ENCODE results near the gene C2CD3. TPM values are rescaled to one million over a fixed set of nuclear protein-coding genes. Genes with fewer than 3 reads are reported as not detected.

The C2CD3 gene
- total RNA-seq, 2 experiments from 2014 or later, result 30.8 to 32.2 TPM

- Mint-ChIP-seq H3K27me3 (no peaks in the 10 kb centered on the region), H3K36me3 (ENCODE audit: low read depth) (peaks cover 53% of the 10 kb centered on the region), H3K4me1 (peaks cover 53% of the 10 kb centered on the region), H3K4me3 (peak within 1 kb of the TSS; percentile 96), H3K9me3 (no peaks in the 10 kb centered on the region), H3K27ac (peak within 1 kb of the TSS; percentile 98)
- ChIA-PET POLR2A (interaction anchor here (0.7 to 12.3 kb wide), 16 partner anchors 13 to 510 kb away, joined by 3 to 264 read pairs (median 6); partner anchors contain the start of genes C2CD3, LIPT2, PPME1 and UCP3), CTCF (interaction anchor here (0.9 to 2.7 kb wide), 5 partner anchors 9 to 26 kb away, joined by 3 to 10 read pairs (median 4); no protein-coding TSS in a partner anchor)
- peak; percentile 90 for DNase-seq
Measured at GRCh38 chr11:73982595-73982989, 188.2 kb downstream of the C2CD3 start, which contains the start of gene UCP2. TSS of gene UCP2 (minus strand) at chr11:73982843. CDS start at chr11:73978378, 4,465 bp downstream.

GRCh38 chr11:73981051-73981805 is 189.6 kb downstream of the C2CD3 start:
- DNase-seq, result no peak
- H3K27ac Mint-ChIP-seq, result peak overlapping the region; percentile 98
- peaks cover 67% of the 10 kb centered on the region for H3K36me3 Mint-ChIP-seq (ENCODE audit: low read depth)
- ChIA-PET POLR2A (interaction anchor here (0.9 to 12.3 kb wide), 14 partner anchors 12 to 203 kb away, joined by 4 to 264 read pairs (median 16); partner anchors contain the start of genes C2CD3, PPME1 and UCP3), CTCF (interaction anchor here (0.6 to 2.9 kb wide), 7 partner anchors 7 to 190 kb away, joined by 3 to 20 read pairs (median 7); partner anchors contain the start of genes C2CD3 and PPME1)
- H3K4me3 Mint-ChIP-seq, result peak overlapping the region; percentile 96
- H3K9me3 Mint-ChIP-seq, result no peaks in the 10 kb centered on the region
- H3K27me3 Mint-ChIP-seq, result no peaks in the 10 kb centered on the region
- H3K4me1 Mint-ChIP-seq, result peaks cover 66% of the 10 kb centered on the region

DNA sequence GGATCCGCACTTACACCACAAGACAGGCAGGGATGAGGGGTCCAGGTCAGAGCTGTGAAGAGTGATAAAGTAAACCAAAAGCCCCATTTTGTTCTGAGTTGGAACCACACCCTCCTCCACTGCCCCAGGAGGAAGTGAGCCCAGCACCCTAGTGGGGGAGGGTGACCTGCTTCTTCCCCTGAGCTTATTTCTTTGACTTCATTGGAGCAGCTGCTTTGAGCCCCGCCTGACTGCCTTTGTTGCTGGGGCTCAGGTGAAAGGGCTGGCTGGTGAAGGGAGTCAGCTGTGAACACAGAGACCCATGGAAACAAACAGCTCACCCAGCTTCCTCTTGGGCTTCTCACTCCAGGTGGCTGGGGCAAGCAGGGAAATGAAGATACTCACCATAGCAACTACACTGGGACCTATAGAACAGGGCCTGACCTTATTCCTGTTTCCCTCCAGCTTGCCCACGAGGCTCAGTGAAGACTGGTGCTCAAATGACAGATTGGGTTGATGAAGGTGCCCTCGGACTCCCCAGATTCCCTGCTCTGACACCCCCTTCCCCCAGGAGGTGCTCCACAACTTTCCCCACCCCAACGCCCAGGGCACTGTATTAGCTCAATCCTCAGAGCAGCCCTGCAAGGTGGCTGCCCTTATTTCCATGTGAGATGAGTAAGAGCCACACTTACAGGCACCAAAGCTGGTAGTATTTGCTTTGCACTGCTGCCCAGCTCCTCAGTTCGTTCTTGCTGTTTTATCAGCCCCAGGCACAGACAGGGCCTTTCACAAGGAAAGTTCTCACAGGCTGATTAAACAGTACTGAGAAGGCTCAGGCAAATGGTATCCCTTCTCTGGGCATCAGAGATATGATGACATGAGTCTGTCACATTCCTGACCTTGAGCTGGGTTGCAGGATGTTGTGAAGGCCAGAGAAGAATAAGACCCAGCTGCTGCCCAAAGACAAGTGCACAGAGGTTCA is 190.5 kb downstream of the C2CD3 start:
- peaks cover 70% of the 10 kb centered on the region for H3K4me1 Mint-ChIP-seq

GRCh38 chr11:73978576-73979086 is 192.2 kb downstream of the C2CD3 start:
- H3K27me3 Mint-ChIP-seq, result no peaks in the 10 kb centered on the region

More for the DNA sequence above, 190.5 kb downstream of the C2CD3 start:
- Mint-ChIP-seq H3K4me3 (peak overlapping the region; percentile 96), H3K9me3 (no peaks in the 10 kb centered on the region), H3K27me3 (no peaks in the 10 kb centered on the region), H3K36me3 (ENCODE audit: low read depth) (peaks cover 76% of the 10 kb centered on the region), H3K27ac (peak overlapping the region; percentile 98)
- ChIA-PET CTCF (interaction anchor here (0.6 to 2.9 kb wide), 17 partner anchors 10 to 275 kb away, joined by 3 to 20 read pairs (median 4); partner anchors contain the start of genes C2CD3 and PPME1), POLR2A (interaction anchor here (0.8 to 12.3 kb wide), 16 partner anchors 11 to 219 kb away, joined by 3 to 264 read pairs (median 5); partner anchors contain the start of genes C2CD3, PPME1 and RAB6A)
- DNase-seq, result peak; percentile 90

GRCh38 chr11:73977856-73978519 is 192.8 kb downstream of the C2CD3 start:
- ChIA-PET POLR2A (interaction anchor here (7.1 to 12.3 kb wide), 4 partner anchors 9 to 35 kb away, joined by 84 to 264 read pairs (median 151); no protein-coding TSS in a partner anchor), CTCF (no interaction called here)
- Mint-ChIP-seq H3K4me1 (peaks cover 76% of the 10 kb centered on the region), H3K27me3 (no peaks in the 10 kb centered on the region), H3K27ac (peak overlapping the region; percentile 98), H3K36me3 (ENCODE audit: low read depth) (peaks cover 97% of the 10 kb centered on the region), H3K4me3 (peak overlapping the region; percentile 19), H3K9me3 (no peaks in the 10 kb centered on the region)
- DNase-seq, result no peak

More at GRCh38 chr11:73978576-73979086, 192.2 kb downstream of the C2CD3 start:
- ChIA-PET CTCF (interaction anchor here (0.9 kb wide), 1 partner anchor 277 kb away, joined by 3 read pairs; no protein-coding TSS in a partner anchor), POLR2A (interaction anchor here (2.2 to 12.3 kb wide), 5 partner anchors 9 to 49 kb away, joined by 5 to 264 read pairs (median 117); no protein-coding TSS in a partner anchor)
- no peaks in the 10 kb centered on the region for H3K9me3 Mint-ChIP-seq
- peaks cover 92% of the 10 kb centered on the region for H3K36me3 Mint-ChIP-seq (ENCODE audit: low read depth)
- peaks cover 74% of the 10 kb centered on the region for H3K4me1 Mint-ChIP-seq
- peak overlapping the region; percentile 98 for H3K27ac Mint-ChIP-seq
- H3K4me3 Mint-ChIP-seq, result peak overlapping the region; percentile 96
- no peak for DNase-seq

DNA sequence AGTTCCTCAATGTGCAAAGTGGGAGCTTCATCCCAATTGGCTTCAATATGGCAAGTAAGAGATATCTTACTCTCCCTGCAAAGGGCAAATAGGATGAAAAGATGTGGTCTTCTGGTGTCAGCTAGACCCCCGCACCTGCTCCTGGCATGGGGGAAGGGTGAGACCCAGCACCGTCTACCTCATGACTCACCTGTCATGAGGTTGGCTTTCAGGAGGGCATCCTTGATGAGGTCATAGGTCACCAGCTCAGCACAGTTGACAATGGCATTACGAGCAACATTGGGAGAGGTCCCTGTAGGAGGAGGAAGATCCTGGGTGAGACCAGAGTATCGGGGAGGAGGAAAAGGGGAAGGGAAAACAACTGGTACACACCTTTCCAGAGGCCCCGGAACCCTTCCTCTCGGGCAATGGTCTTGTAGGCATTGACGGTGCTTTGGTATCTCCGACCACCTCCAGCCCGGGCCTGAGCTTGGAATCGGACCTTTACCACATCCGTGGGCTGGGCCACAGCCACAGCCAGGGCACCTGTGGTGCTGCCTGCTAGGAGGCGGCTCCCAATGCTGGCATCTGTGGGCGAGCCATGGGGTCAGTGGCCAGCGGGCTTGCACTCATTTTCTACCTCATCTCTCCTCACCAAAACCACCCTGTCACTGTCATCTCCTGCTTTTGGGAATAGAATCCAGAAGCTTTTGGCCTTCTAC is 194.2 kb downstream of the C2CD3 start:
- no peak for DNase-seq
- Mint-ChIP-seq H3K27me3 (no peaks in the 10 kb centered on the region), H3K27ac (peak overlapping the region; percentile 97), H3K4me1 (peaks cover 88% of the 10 kb centered on the region), H3K4me3 (no peak overlapping the region), H3K36me3 (ENCODE audit: low read depth) (peaks cover 93% of the 10 kb centered on the region), H3K9me3 (no peaks in the 10 kb centered on the region)
- ChIA-PET POLR2A (interaction anchor here (7.1 to 12.3 kb wide), 2 partner anchors 7 to 37 kb away, joined by 84 to 264 read pairs; no protein-coding TSS in a partner anchor), CTCF (no interaction called here)

GRCh38 chr11:73975479-73975757 is 195.4 kb downstream of the C2CD3 start:
- peaks cover 81% of the 10 kb centered on the region for H3K36me3 Mint-ChIP-seq (ENCODE audit: low read depth)
- no peaks in the 10 kb centered on the region for H3K27me3 Mint-ChIP-seq
- ChIA-PET CTCF (interaction anchor here (4.4 kb wide), 1 partner anchor 30 kb away, joined by 12 read pairs; no protein-coding TSS in a partner anchor), POLR2A (interaction anchor here (1.4 to 12.4 kb wide), 4 partner anchors 6 to 39 kb away, joined by 4 to 264 read pairs (median 140); partner anchors contain the start of gene UCP2)
- H3K4me1 Mint-ChIP-seq, result peaks cover 93% of the 10 kb centered on the region
- no peak for DNase-seq
- H3K9me3 Mint-ChIP-seq, result no peaks in the 10 kb centered on the region
- peak overlapping the region; percentile 97 for H3K27ac Mint-ChIP-seq
- H3K4me3 Mint-ChIP-seq, result no peak overlapping the region

GRCh38 chr11:73974604-73975478 is 196.0 kb downstream of the C2CD3 start:
- POLR2A ChIA-PET, result interaction anchor here (0.8 to 12.4 kb wide), 9 partner anchors 5 to 196 kb away, joined by 3 to 264 read pairs (median 13); partner anchors contain the start of genes C2CD3, PPME1 and UCP2
- H3K36me3 Mint-ChIP-seq (ENCODE audit: low read depth), result peaks cover 78% of the 10 kb centered on the region
- H3K27me3 Mint-ChIP-seq, result no peaks in the 10 kb centered on the region
- H3K4me3 Mint-ChIP-seq, result peak overlapping the region; percentile 62
- H3K4me1 Mint-ChIP-seq, result peaks cover 93% of the 10 kb centered on the region
- DNase-seq, result no peak
- H3K9me3 Mint-ChIP-seq, result no peaks in the 10 kb centered on the region
- peak overlapping the region; percentile 97 for H3K27ac Mint-ChIP-seq
- CTCF ChIA-PET, result interaction anchor here (0.9 to 4.4 kb wide), 3 partner anchors 7 to 281 kb away, joined by 3 to 12 read pairs (median 5); partner anchors contain the start of gene UCP2

DNA sequence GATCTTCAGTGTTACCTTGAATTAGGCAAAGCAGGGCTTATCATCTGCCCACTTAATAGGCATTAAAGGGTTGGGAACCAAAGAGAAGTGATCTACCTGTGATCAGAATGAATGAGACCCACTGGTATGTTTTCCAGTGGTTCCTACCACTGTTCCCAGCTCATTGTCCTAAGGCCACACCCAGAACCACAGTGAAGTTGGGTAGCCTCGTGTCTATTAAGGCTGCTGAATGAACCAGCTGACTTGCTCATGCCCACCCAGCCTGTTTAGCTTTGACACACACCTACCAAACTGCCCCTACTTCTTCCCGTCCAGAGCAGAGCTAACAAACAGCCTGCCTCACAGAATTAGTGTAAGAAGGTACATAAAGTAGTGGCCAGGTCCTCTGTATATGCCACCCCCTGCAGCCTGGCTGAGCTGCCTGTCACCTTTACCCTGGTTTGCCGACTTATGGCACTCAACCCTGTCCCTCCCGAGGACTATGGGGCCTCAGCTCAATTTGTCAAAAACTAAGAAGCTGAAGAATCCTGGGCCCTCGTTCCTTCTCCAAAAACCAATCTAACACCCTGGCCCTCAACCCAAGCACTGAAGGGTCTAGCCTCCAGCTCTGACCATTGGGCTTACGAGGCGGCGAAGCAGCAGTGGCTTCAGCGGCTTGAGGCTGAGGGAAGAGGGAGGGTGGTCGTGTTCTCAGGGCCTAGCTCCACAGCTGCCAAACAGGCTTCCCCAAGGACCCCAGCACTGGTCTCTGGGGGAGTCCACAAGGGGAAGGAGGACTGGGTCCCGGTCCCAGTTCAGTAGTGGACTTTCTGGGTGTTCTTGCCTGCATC is 198.0 kb downstream of the C2CD3 start:
- no peak overlapping the region for H3K4me3 Mint-ChIP-seq
- ChIA-PET POLR2A (interaction anchor here (0.7 to 12.4 kb wide), 9 partner anchors 8 to 198 kb away, joined by 3 to 264 read pairs (median 13); partner anchors contain the start of genes C2CD3, PPME1 and UCP2), CTCF (interaction anchor here (1.7 to 4.4 kb wide), 3 partner anchors 9 to 32 kb away, joined by 3 to 12 read pairs (median 5); partner anchors contain the start of gene UCP2)
- peaks cover 58% of the 10 kb centered on the region for H3K36me3 Mint-ChIP-seq (ENCODE audit: low read depth)
- H3K4me1 Mint-ChIP-seq, result peaks cover 90% of the 10 kb centered on the region
- no peaks in the 10 kb centered on the region for H3K9me3 Mint-ChIP-seq
- no peaks in the 10 kb centered on the region for H3K27me3 Mint-ChIP-seq
- H3K27ac Mint-ChIP-seq, result peak overlapping the region; percentile 97
- DNase-seq, result no peak
